Measurements from ENCODE around the gene CTSF.

GRCh38 chr11:66539870-66540213 is 28.6 kb downstream of the CTSF start:
- TF ChIP-seq, protein P1, sequence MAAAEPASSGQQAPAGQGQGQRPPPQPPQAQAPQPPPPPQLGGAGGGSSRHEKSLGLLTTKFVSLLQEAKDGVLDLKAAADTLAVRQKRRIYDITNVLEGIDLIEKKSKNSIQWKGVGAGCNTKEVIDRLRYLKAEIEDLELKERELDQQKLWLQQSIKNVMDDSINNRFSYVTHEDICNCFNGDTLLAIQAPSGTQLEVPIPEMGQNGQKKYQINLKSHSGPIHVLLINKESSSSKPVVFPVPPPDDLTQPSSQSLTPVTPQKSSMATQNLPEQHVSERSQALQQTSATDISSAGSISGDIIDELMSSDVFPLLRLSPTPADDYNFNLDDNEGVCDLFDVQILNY (CRISPR knock-in tag; IDR thresholded peaks at IDR 0.05): no peak
- no peak for TF ChIP-seq CTCF (IDR thresholded peaks at IDR 0.05)
- TF ChIP-seq NFYB (CRISPR knock-in tag; conservative IDR thresholded peaks at IDR 0.05; ENCODE audit: low read depth): no peak
- TF ChIP-seq, protein P2, sequence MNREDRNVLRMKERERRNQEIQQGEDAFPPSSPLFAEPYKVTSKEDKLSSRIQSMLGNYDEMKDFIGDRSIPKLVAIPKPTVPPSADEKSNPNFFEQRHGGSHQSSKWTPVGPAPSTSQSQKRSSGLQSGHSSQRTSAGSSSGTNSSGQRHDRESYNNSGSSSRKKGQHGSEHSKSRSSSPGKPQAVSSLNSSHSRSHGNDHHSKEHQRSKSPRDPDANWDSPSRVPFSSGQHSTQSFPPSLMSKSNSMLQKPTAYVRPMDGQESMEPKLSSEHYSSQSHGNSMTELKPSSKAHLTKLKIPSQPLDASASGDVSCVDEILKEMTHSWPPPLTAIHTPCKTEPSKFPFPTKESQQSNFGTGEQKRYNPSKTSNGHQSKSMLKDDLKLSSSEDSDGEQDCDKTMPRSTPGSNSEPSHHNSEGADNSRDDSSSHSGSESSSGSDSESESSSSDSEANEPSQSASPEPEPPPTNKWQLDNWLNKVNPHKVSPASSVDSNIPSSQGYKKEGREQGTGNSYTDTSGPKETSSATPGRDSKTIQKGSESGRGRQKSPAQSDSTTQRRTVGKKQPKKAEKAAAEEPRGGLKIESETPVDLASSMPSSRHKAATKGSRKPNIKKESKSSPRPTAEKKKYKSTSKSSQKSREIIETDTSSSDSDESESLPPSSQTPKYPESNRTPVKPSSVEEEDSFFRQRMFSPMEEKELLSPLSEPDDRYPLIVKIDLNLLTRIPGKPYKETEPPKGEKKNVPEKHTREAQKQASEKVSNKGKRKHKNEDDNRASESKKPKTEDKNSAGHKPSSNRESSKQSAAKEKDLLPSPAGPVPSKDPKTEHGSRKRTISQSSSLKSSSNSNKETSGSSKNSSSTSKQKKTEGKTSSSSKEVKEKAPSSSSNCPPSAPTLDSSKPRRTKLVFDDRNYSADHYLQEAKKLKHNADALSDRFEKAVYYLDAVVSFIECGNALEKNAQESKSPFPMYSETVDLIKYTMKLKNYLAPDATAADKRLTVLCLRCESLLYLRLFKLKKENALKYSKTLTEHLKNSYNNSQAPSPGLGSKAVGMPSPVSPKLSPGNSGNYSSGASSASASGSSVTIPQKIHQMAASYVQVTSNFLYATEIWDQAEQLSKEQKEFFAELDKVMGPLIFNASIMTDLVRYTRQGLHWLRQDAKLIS (CRISPR knock-in tag; IDR thresholded peaks at IDR 0.05; ENCODE audit: borderline replicate concordance): no peak
- TF ChIP-seq, protein P3, sequence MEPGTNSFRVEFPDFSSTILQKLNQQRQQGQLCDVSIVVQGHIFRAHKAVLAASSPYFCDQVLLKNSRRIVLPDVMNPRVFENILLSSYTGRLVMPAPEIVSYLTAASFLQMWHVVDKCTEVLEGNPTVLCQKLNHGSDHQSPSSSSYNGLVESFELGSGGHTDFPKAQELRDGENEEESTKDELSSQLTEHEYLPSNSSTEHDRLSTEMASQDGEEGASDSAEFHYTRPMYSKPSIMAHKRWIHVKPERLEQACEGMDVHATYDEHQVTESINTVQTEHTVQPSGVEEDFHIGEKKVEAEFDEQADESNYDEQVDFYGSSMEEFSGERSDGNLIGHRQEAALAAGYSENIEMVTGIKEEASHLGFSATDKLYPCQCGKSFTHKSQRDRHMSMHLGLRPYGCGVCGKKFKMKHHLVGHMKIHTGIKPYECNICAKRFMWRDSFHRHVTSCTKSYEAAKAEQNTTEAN (CRISPR knock-in tag; IDR thresholded peaks at IDR 0.05): no peak
- TF ChIP-seq ETV6 (CRISPR knock-in tag; IDR thresholded peaks at IDR 0.05): no peak
- TF ChIP-seq SMAD3 (CRISPR knock-in tag; IDR thresholded peaks at IDR 0.05; ENCODE audit: borderline replicate concordance): no peak
- TF ChIP-seq JUN (CRISPR knock-in tag; IDR thresholded peaks at IDR 0.05): no peak
- no peak for TF ChIP-seq SP1 (CRISPR knock-in tag; conservative IDR thresholded peaks at IDR 0.05)
- TF ChIP-seq, protein P4, sequence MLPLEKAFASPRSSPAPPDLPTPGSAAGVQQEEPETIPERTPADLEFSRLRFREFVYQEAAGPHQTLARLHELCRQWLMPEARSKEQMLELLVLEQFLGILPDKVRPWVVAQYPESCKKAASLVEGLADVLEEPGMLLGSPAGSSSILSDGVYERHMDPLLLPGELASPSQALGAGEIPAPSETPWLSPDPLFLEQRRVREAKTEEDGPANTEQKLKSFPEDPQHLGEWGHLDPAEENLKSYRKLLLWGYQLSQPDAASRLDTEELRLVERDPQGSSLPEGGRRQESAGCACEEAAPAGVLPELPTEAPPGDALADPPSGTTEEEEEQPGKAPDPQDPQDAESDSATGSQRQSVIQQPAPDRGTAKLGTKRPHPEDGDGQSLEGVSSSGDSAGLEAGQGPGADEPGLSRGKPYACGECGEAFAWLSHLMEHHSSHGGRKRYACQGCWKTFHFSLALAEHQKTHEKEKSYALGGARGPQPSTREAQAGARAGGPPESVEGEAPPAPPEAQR (CRISPR knock-in tag; IDR thresholded peaks at IDR 0.05): no peak
- TF ChIP-seq KAT7 (CRISPR knock-in tag; IDR thresholded peaks at IDR 0.05; ENCODE audit: borderline replicate concordance): no peak
- no peak for TF ChIP-seq NR2C2 (CRISPR knock-in tag; IDR thresholded peaks at IDR 0.05)

Measured in WTC11 (cell line).